OCI-LY3 (cell line): ENCODE measurements around the gene AGFG1.

Source experiments
- EZH2phosphoT487 ChIP-seq: fragments of 200-600 bp; shearing (Covaris generic); IDR thresholded peaks from 2 replicates; pipeline ENCODE4 v1.6.1; 2018; ENCODE audit warnings: antibody characterized with exemption, mixed run types, low read depth
- TF ChIP-seq, protein P1 (sequence below): fragments of 200-600, 300-600 bp; sonication (generic); IDR thresholded peaks from 2 replicates; pipeline ENCODE4 v1.5.1; 2014; ENCODE audit warnings: antibody characterized with exemption, low read length, low read depth

DNA sequence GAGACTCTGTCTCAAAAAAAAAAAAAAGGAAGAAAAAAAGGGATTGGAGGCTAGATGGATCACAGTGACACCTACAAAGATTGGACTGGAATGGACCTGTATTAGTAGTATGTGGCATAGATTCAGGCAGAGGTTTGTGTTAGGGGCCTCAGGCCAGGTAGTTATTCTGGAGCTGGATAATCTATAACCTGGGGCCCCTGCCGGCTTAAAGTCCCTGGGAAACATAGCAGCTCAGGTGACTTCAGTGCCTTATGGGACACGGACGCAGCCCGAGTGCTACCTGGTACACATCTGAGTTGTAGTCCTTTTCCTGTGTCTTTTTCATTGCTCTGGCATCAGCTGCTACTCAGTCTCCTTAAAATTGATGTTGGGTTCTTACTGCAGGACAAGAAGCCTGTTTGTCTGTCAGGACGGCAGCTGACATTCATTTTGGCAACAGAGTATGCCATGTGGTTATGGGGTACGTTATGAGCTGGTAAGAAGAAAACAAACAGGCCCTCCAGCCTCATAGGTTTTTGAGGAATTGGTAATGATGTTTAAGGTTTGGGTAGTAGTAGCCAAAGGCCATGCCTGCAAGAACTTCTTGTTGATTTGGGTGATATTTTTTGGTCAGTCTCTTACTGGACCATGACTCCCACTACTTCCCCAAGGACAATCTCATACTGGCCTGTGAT lies 27.8 kb downstream of the AGFG1 start:
- TF ChIP-seq, protein P1, sequence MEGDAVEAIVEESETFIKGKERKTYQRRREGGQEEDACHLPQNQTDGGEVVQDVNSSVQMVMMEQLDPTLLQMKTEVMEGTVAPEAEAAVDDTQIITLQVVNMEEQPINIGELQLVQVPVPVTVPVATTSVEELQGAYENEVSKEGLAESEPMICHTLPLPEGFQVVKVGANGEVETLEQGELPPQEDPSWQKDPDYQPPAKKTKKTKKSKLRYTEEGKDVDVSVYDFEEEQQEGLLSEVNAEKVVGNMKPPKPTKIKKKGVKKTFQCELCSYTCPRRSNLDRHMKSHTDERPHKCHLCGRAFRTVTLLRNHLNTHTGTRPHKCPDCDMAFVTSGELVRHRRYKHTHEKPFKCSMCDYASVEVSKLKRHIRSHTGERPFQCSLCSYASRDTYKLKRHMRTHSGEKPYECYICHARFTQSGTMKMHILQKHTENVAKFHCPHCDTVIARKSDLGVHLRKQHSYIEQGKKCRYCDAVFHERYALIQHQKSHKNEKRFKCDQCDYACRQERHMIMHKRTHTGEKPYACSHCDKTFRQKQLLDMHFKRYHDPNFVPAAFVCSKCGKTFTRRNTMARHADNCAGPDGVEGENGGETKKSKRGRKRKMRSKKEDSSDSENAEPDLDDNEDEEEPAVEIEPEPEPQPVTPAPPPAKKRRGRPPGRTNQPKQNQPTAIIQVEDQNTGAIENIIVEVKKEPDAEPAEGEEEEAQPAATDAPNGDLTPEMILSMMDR, result no peak
- no peak for TF ChIP-seq EZH2phosphoT487
